H1 (cell line): ENCODE results near the gene PGM1. TPM values are rescaled to one million over a fixed set of nuclear protein-coding genes. Genes with fewer than 3 reads are reported as not detected.

Experiments used
- CTCF ChIA-PET: fragments of 300-600 bp; sonication (Branson Sonifier 250); formaldehyde crosslinking; loops from one replicate; lab custom pipeline; 2021; ENCODE audit not compliant: partially characterized antibody; lab: Charles Lee
- POLR2A ChIA-PET: fragments of 300-600 bp; sonication (Branson Sonifier 250); formaldehyde crosslinking; loops from one replicate; lab custom pipeline; 2021; ENCODE audit warnings: inconsistent platforms; ENCODE audit not compliant: partially characterized antibody; lab: Charles Lee
- DNase-seq, 2 experiments: peaks; one replicate each; pipeline versions ENCODE4 v3.0.0 to v3.0.0-alpha.2; 2010 to 2022; ENCODE audit warnings: low spot score in 2 of 2, low read depth in 1 of 2, mixed read lengths in 1 of 2
- FAIRE-seq: peaks from 2 replicates; lab custom pipeline; 2011; peaks lifted over from hg19 to GRCh38; lab: Jason Lieb, UNC
- H2AFZ ChIP-seq: 2 replicates; pipeline ENCODE4 v1.8.1; 2012; ENCODE audit warnings: low read length, inconsistent platforms
- H2AK5ac ChIP-seq: 2 replicates; pipeline ENCODE4 v1.6.1; 2013; ENCODE audit warnings: low read depth, low read length
- H2BK120ac ChIP-seq: replicated peaks from 2 replicates; pipeline ENCODE3; 2013; ENCODE audit warnings: low read depth, low read length, inconsistent platforms
- H2BK12ac ChIP-seq: 2 replicates; pipeline ENCODE4 v1.6.1; 2013; ENCODE audit warnings: low read depth, low read length
- H2BK15ac ChIP-seq: 2 replicates; pipeline ENCODE4 v1.6.1; 2013; ENCODE audit warnings: low read length
- H2BK20ac ChIP-seq: 2 replicates; pipeline ENCODE4 v1.6.1; 2013; ENCODE audit warnings: low read length
- H2BK5ac ChIP-seq: 2 replicates; pipeline ENCODE4 v1.6.1; 2013; ENCODE audit warnings: low read depth, low read length
- H3K14ac ChIP-seq: 2 replicates; pipeline ENCODE4 v1.6.1; 2013; ENCODE audit warnings: inconsistent platforms; ENCODE audit not compliant: insufficient read length
- H3K18ac ChIP-seq: 2 replicates; pipeline ENCODE4 v1.6.1; 2013; ENCODE audit warnings: low read length; ENCODE audit errors: extremely low read depth
- H3K23ac ChIP-seq: 2 replicates; pipeline ENCODE4 v1.6.1; 2013; ENCODE audit warnings: inconsistent platforms; ENCODE audit not compliant: insufficient read length
- H3K23me2 ChIP-seq: 2 replicates; pipeline ENCODE4 v1.6.1; 2013; ENCODE audit warnings: low read depth, low read length
- H3K27ac ChIP-seq: 2 replicates; pipeline ENCODE4 v1.6.1; 2011; ENCODE audit warnings: low read depth, low read length, inconsistent platforms
- H3K27me3 ChIP-seq, 4 experiments: replicated peaks in 1 of 4; 1 replicate in 1 of 4; 2 replicates in 3 of 4; pipeline versions ENCODE4 v1.6.1 to v1.8.1; 2011 to 2013; ENCODE audit warnings: low read length in 3 of 4, mild to moderate bottlenecking in 3 of 4, inconsistent platforms in 2 of 4, mixed read lengths in 2 of 4, moderate library complexity in 1 of 4; ENCODE audit not compliant: control insufficient read depth in 3 of 4, insufficient read depth in 3 of 4; ENCODE audit errors: extremely low read depth in 1 of 4
- H3K36me3 ChIP-seq, 4 experiments: 2 replicates each; pipeline versions ENCODE4 v1.6.1 to v1.8.1; 2011 to 2013; ENCODE audit warnings: mild to moderate bottlenecking in 4 of 4, low read length in 3 of 4, moderate library complexity in 2 of 4, control low read depth in 1 of 4, inconsistent platforms in 1 of 4; ENCODE audit not compliant: insufficient read depth in 4 of 4, control insufficient read depth in 2 of 4
- H3K4ac ChIP-seq: replicated peaks from 2 replicates; pipeline ENCODE3; 2013; ENCODE audit warnings: low read length, low read depth, mixed read lengths, inconsistent platforms; ENCODE audit not compliant: insufficient read length
- H3K4me1 ChIP-seq, 4 experiments: replicated peaks in 1 of 4; 1 replicate in 1 of 4; 2 replicates in 3 of 4; pipeline versions ENCODE4 v1.6.1 to v1.8.1; 2011 to 2013; ENCODE audit warnings: low read length in 3 of 4, inconsistent platforms in 2 of 4, mixed read lengths in 1 of 4; ENCODE audit not compliant: insufficient read depth in 4 of 4, control insufficient read depth in 3 of 4
- H3K4me2 ChIP-seq, 2 experiments: 2 replicates each; pipeline versions ENCODE4 v1.6.1 to v1.8.1; 2011 to 2013; ENCODE audit warnings: low read depth in 2 of 2, low read length in 2 of 2, control low read depth in 1 of 2, inconsistent platforms in 1 of 2, mild to moderate bottlenecking in 1 of 2; ENCODE audit not compliant: insufficient read depth in 1 of 2
- H3K4me3 ChIP-seq, 4 experiments: fragments of 200-600, 300-600 bp in 1 of 4; sonication (generic), shearing (Covaris generic), sonication (Bioruptor Twin) in 1 of 4; 2 replicates each; pipeline versions ENCODE4 v1.5.1 to v1.8.1; 2011 to 2016; ENCODE audit warnings: low read length in 4 of 4, low read depth in 3 of 4, control low read depth in 2 of 4, inconsistent platforms in 2 of 4, mild to moderate bottlenecking in 2 of 4, mixed read lengths in 1 of 4, moderate library complexity in 1 of 4; ENCODE audit not compliant: insufficient read depth in 2 of 4; ENCODE audit errors: extremely low read depth in 1 of 4
- H3K56ac ChIP-seq: replicated peaks from 2 replicates; pipeline ENCODE3; 2013; ENCODE audit warnings: low read depth, mild to moderate bottlenecking, mixed read lengths, low read length, inconsistent platforms; ENCODE audit not compliant: insufficient read length
- H3K79me1 ChIP-seq: 2 replicates; pipeline ENCODE4 v1.6.1; 2013; ENCODE audit warnings: low read depth, low read length, control low read depth
- H3K79me2 ChIP-seq, 2 experiments: 2 replicates each; pipeline versions ENCODE4 v1.6.1 to v1.8.1; 2012 to 2013; ENCODE audit warnings: low read length in 2 of 2, mild to moderate bottlenecking in 2 of 2, inconsistent platforms in 1 of 2; ENCODE audit not compliant: insufficient read depth in 2 of 2, control insufficient read depth in 1 of 2
- H3K9ac ChIP-seq, 4 experiments: replicated peaks in 1 of 4; 1 replicate in 1 of 4; 2 replicates in 3 of 4; pipeline versions ENCODE4 v1.6.1 to v1.8.1; 2011 to 2013; ENCODE audit warnings: low read depth in 3 of 4, low read length in 3 of 4, control low read depth in 2 of 4, mild to moderate bottlenecking in 2 of 4, moderate library complexity in 2 of 4, inconsistent platforms in 1 of 4; ENCODE audit errors: extremely low read depth in 1 of 4
- H3K9me3 ChIP-seq, 2 experiments: 2 replicates each; pipeline versions ENCODE4 v1.6.1 to v1.8.1; 2012 to 2013; ENCODE audit warnings: mild to moderate bottlenecking in 2 of 2, moderate library complexity in 2 of 2, control low read depth in 1 of 2, inconsistent platforms in 1 of 2, low read depth in 1 of 2, low read length in 1 of 2, mixed read lengths in 1 of 2; ENCODE audit not compliant: insufficient read depth in 2 of 2
- H4K20me1 ChIP-seq, 2 experiments: replicated peaks in 1 of 2; 2 replicates each; pipeline versions ENCODE3 to v1.8.1; 2011 to 2013; ENCODE audit warnings: inconsistent platforms in 2 of 2, low read length in 2 of 2, mild to moderate bottlenecking in 1 of 2; ENCODE audit not compliant: insufficient read depth in 2 of 2, control insufficient read depth in 1 of 2
- H4K5ac ChIP-seq: 2 replicates; pipeline ENCODE4 v1.6.1; 2013; ENCODE audit warnings: low read length, low read depth, mixed read lengths, inconsistent platforms; ENCODE audit not compliant: insufficient read length
- H4K8ac ChIP-seq: 2 replicates; pipeline ENCODE4 v1.8.0; 2013; ENCODE audit warnings: mild to moderate bottlenecking, moderate library complexity, low read length, inconsistent platforms; ENCODE audit not compliant: insufficient read depth; ENCODE audit errors: extremely low read depth
- H4K91ac ChIP-seq: replicated peaks from 2 replicates; pipeline ENCODE3; 2013; ENCODE audit warnings: low read length, mixed read lengths, inconsistent platforms; ENCODE audit not compliant: insufficient read length
- CBX5 ChIP-seq: fragments of 300-800, 300-1000 bp; sonication (generic); IDR thresholded peaks from 2 replicates; pipeline ENCODE4 v1.7.1; 2016; ENCODE audit warnings: antibody characterized with exemption, low read length, low read depth
- KDM1A ChIP-seq: fragments of 200-600, 300-600 bp; sonication (generic); IDR thresholded peaks from 2 replicates; pipeline ENCODE4 v1.7.1; 2016; ENCODE audit warnings: mild to moderate bottlenecking, low read length, borderline replicate concordance
- PHF8 ChIP-seq: fragments of 200-600 bp; sonication (generic); conservative IDR thresholded peaks from 2 replicates; pipeline ENCODE4 v1.7.1; 2012; ENCODE audit warnings: low read depth, mild to moderate bottlenecking, inconsistent platforms, low read length, moderate library complexity
- SP4 ChIP-seq: IDR thresholded peaks from 2 replicates; pipeline ENCODE4 v1.6.1; 2012; ENCODE audit warnings: low read length, inconsistent platforms
- WGBS, 2 experiments: shearing (Covaris generic) in 1 of 2; methylation state at CpG; one replicate each; pipeline versions ENCODE4 v1.1.6 to v1.1.7; 2013 to 2015; ENCODE audit warnings: low lambda C conversion rate in 2 of 2, mixed read lengths in 2 of 2, inconsistent platforms in 1 of 2, low coverage in 1 of 2, missing lambda C conversion rate in 1 of 2; ENCODE audit not compliant: insufficient replicate concordance in 2 of 2, insufficient coverage in 1 of 2, insufficient read length in 1 of 2; ENCODE audit errors: extremely low coverage in 1 of 2, missing lambda C conversion rate in 1 of 2; 5-methylcytosine and 5-hydroxymethylcytosine counted together
- polyA plus RNA-seq, 7 experiments: library from polyadenylated mRNA; depleted of rRNA in 3 of 7; stranded (reverse) in 5 of 7; unstranded in 2 of 7; fragments of >200 nt in 5 of 7; fragments of 200-250 nt in 2 of 7; gene quantifications; 1 replicate in 5 of 7; 2 replicates in 1 of 7; 4 replicates in 1 of 7; pipeline versions ENCODE4 v1.2.1 to v1.2.3, GENCODE V29; 2011 to 2013; ENCODE audit warnings: missing spikeins in 2 of 7, mixed read lengths in 2 of 7
- total RNA-seq: library from RNA; stranded (reverse); fragmentation: NEBNext Ultra II Directional; extraction: Animal tissue kit (Norgen Biotek cat#: 25700); gene quantifications from 2 replicates; pipeline ENCODE4 v1.2.1, GENCODE V29; 2021

The PGM1 gene
- total and polyA plus RNA-seq, 2 of the 8 experiments (the other 6 are each of a cell fraction or from before 2014, with no cell fraction given), result 33.0 to 65.4 TPM

DNA sequence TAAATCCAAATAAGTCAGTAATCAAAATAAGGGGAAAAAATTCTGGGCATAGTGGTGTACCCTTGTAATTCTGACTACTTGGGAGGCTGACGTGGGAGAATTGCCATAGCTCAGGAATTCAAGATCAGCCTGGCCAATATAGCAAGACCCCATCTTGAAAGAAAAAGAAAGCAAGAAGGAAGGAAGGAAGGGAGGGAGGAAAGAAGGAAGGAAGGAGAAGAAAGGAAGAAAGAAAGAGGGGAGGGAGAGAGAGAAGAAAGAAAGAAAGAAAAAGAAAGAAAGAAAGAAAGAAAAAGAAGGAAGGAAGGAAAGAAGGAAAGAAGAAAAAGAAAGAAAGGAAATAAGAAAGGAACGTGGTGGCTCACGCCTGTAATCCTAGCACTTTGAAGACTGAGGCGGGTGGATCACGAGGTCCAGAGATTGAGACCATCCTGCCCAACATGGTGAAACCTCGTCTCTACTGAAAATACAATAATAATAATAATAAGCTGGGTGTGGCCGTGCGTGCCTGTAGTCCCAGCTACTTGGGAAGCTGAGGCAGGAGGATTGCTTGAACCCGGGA lies 116.1 kb downstream of the PGM1 start:
- Histone ChIP-seq H2BK5ac (no peak overlapping the region), H3K36me3 (no peaks in the 10 kb centered on the region; a peak in 1 of 8 replicates), H3K27ac (no peak overlapping the region), H3K4me2 (no peak overlapping the region), H3K9me3 (no peaks in the 10 kb centered on the region), H2AK5ac (no peak overlapping the region), H4K20me1 (no peaks in the 10 kb centered on the region), H2BK120ac (no peak overlapping the region), H3K4ac (no peak overlapping the region), H3K9ac (no peak overlapping the region), H4K5ac (no peak overlapping the region), H2BK12ac (no peak overlapping the region), H3K14ac (no peak overlapping the region), H2AFZ (no peak overlapping the region), H3K4me1 (peaks cover 0 to 3% (median 2%) of the 10 kb centered on the region in 4 experiments; a peak in 2 of 7 replicates), H3K18ac (no peak overlapping the region), H3K23ac (no peak overlapping the region), H2BK15ac (no peak overlapping the region), H2BK20ac (no peak overlapping the region), H3K27me3 (no peaks in the 10 kb centered on the region), H3K4me3 (no peak overlapping the region), H4K91ac (no peak overlapping the region), H4K8ac (no peak overlapping the region), H3K23me2 (no peaks in the 10 kb centered on the region), H3K79me2 (no peaks in the 10 kb centered on the region), H3K79me1 (no peaks in the 10 kb centered on the region), H3K56ac (no peak overlapping the region)
- POLR2A ChIA-PET, result no interaction called here
- FAIRE-seq (no peak), DNase-seq (no peak)
- TF ChIP-seq SP4 (no peak), PHF8 (no peak), KDM1A (0 out of 2 replicates have a peak, but pooled peaks have one; percentile 21), CBX5 (no peak)
- CTCF ChIA-PET, result interaction anchor here (0.6 to 1.5 kb wide), 3 partner anchors 18 to 209 kb away, joined by 4 to 5 read pairs (median 4); partner anchors contain the start of gene ROR1
- WGBS, 2 experiments, result 81% methylated on average over 9 of the region's 9 CpGs; no CpG with 5 or more reads in 1 of the 2 experiments
